PC-9 (cell line): ENCODE measurements around the gene CCT3. TPM values are rescaled to one million over a fixed set of nuclear protein-coding genes. Genes with fewer than 3 reads are reported as not detected.

Experiments
- BruUV-seq: library from RNA; stranded (reverse); fragments of 400-500 nt; replicated peaks from 2 replicates; lab custom pipeline; 2021; lab: Mats Ljungman, UMichigan
- CTCF ChIA-PET: fragments of 300-600 bp; sonication (Branson Sonifier 250); formaldehyde crosslinking; loops from one replicate; lab custom pipeline; 2022; ENCODE audit warnings: antibody characterized with exemption; lab: Charles Lee
- POLR2A ChIA-PET: fragments of 300-600 bp; sonication (Branson Sonifier 250); formaldehyde crosslinking; loops from one replicate; lab custom pipeline; 2022; ENCODE audit warnings: antibody characterized with exemption; ENCODE audit not compliant: unreplicated experiment; lab: Charles Lee
- DNase-seq, 2 experiments: peaks; one replicate each; pipeline versions ENCODE4 v3.0.0 to v3.0.0-alpha.2; 2015 to 2022; ENCODE audit warnings: mixed read lengths in 1 of 2
- H2AFZ ChIP-seq: fragments of 200-600 bp; sonication (generic); 2 replicates; pipeline ENCODE4 v1.8.1; 2017; ENCODE audit warnings: antibody characterized with exemption
- H3F3A ChIP-seq: fragments of 200-600 bp; sonication (generic); 2 replicates; pipeline ENCODE4 v1.8.1; 2017; ENCODE audit warnings: antibody characterized with exemption, mild to moderate bottlenecking, low read depth; ENCODE audit not compliant: insufficient read depth
- H3K27ac ChIP-seq: fragments of 200-600 bp; sonication (generic); 2 replicates; pipeline ENCODE4 v1.6.1; 2016; ENCODE audit warnings: mixed run types
- H3K27me3 ChIP-seq: fragments of 200-600 bp; sonication (generic); 2 replicates; pipeline ENCODE4 v1.6.1; 2016; ENCODE audit warnings: low read depth, mixed run types; ENCODE audit not compliant: insufficient read depth
- H3K36me3 ChIP-seq: fragments of 200-600 bp; sonication (generic); 2 replicates; pipeline ENCODE4 v1.6.1; 2016; ENCODE audit warnings: low read depth, mixed run types
- H3K4me1 ChIP-seq: fragments of 200-600 bp; sonication (generic); replicated peaks from 2 replicates; pipeline ENCODE4 v1.6.1; 2016; ENCODE audit warnings: mixed run types; ENCODE audit not compliant: insufficient read depth
- H3K4me2 ChIP-seq: fragments of 200-600 bp; sonication (generic); 2 replicates; pipeline ENCODE4 v1.6.1; 2017; ENCODE audit warnings: mixed run types
- H3K4me3 ChIP-seq: fragments of 200-600 bp; sonication (generic); 2 replicates; pipeline ENCODE4 v1.6.1; 2016; ENCODE audit warnings: mixed run types
- H3K79me2 ChIP-seq: fragments of 200-600 bp; sonication (generic); 2 replicates; pipeline ENCODE4 v1.6.1; 2017; ENCODE audit warnings: low read depth, mixed run types
- H3K9me2 ChIP-seq: fragments of 200-600 bp; sonication (generic); 2 replicates; pipeline ENCODE4 v1.8.1; 2017; ENCODE audit warnings: mild to moderate bottlenecking; ENCODE audit not compliant: insufficient read depth
- H3K9me3 ChIP-seq: fragments of 200-600 bp; sonication (generic); 2 replicates; pipeline ENCODE4 v1.8.1; 2016; ENCODE audit warnings: low read depth; ENCODE audit not compliant: insufficient read depth
- H4K20me1 ChIP-seq: fragments of 200-600 bp; sonication (generic); 2 replicates; pipeline ENCODE4 v1.8.1; 2017; ENCODE audit not compliant: insufficient read depth
- EZH2 ChIP-seq: fragments of 200-600 bp; sonication (generic); IDR thresholded peaks from 2 replicates; pipeline ENCODE4 v1.8.0; 2017; ENCODE audit warnings: antibody characterized with exemption, low read depth
- intact Hi-C: fragments of 100-400 bp; cut with micrococcal nuclease; formaldehyde crosslinking; loops from one replicate; pipeline ENCODE4 v1.10.0; 2022; ENCODE audit not compliant: unreplicated experiment
- total RNA-seq: library from RNA; stranded (reverse); gene quantifications from 2 replicates; pipeline ENCODE4 v1.2.3, GENCODE V29; 2021
- TF ChIP-seq, protein P1 (sequence below): fragments of 200-600 bp; sonication (generic); conservative IDR thresholded peaks from 2 replicates; pipeline ENCODE4 v1.6.1; 2017; ENCODE audit warnings: mixed run types, antibody characterized with exemption, mild to moderate bottlenecking, moderate library complexity

The CCT3 gene
- total RNA-seq, 1 experiment from 2014 or later = 317 TPM

- Histone ChIP-seq H3K4me3 (no peak overlapping the region), H3K9me3 (no peaks in the 10 kb centered on the region), H3F3A (peaks cover 7% of the 10 kb centered on the region; the same call in 1 of the 2 replicates), H2AFZ (no peak overlapping the region), H3K36me3 (no peaks in the 10 kb centered on the region), H3K4me2 (no peak overlapping the region), H3K27ac (no peak overlapping the region), H3K4me1 (peaks cover 8% of the 10 kb centered on the region), H3K9me2 (no peaks in the 10 kb centered on the region), H3K79me2 (no peaks in the 10 kb centered on the region), H4K20me1 (no peaks in the 10 kb centered on the region), H3K27me3 (no peaks in the 10 kb centered on the region)
- ChIA-PET CTCF (no interaction called here), POLR2A (no interaction called here)
- TF ChIP-seq EZH2 = no peak
- TF ChIP-seq, protein P1, sequence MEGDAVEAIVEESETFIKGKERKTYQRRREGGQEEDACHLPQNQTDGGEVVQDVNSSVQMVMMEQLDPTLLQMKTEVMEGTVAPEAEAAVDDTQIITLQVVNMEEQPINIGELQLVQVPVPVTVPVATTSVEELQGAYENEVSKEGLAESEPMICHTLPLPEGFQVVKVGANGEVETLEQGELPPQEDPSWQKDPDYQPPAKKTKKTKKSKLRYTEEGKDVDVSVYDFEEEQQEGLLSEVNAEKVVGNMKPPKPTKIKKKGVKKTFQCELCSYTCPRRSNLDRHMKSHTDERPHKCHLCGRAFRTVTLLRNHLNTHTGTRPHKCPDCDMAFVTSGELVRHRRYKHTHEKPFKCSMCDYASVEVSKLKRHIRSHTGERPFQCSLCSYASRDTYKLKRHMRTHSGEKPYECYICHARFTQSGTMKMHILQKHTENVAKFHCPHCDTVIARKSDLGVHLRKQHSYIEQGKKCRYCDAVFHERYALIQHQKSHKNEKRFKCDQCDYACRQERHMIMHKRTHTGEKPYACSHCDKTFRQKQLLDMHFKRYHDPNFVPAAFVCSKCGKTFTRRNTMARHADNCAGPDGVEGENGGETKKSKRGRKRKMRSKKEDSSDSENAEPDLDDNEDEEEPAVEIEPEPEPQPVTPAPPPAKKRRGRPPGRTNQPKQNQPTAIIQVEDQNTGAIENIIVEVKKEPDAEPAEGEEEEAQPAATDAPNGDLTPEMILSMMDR = no peak
- BruUV-seq = no TSS peak
- intact Hi-C loops = no loop called here
- DNase-seq = no peak
These were observed 44.5 kb upstream of the CCT3 start for GRCh38 chr1:156382561-156382960.

- Histone ChIP-seq H3K4me3 (no peak overlapping the region), H3K9me3 (no peaks in the 10 kb centered on the region), H2AFZ (no peak overlapping the region), H3K79me2 (no peaks in the 10 kb centered on the region), H3K36me3 (no peaks in the 10 kb centered on the region), H3K4me2 (no peak overlapping the region), H4K20me1 (no peaks in the 10 kb centered on the region), H3F3A (peaks cover 11% of the 10 kb centered on the region; the same call in 1 of the 2 replicates), H3K4me1 (peaks cover 21% of the 10 kb centered on the region), H3K9me2 (no peaks in the 10 kb centered on the region), H3K27ac (no peak overlapping the region), H3K27me3 (no peaks in the 10 kb centered on the region)
- CTCF ChIA-PET = interaction anchor here (0.6 to 1.2 kb wide), 2 partner anchors 13 to 24 kb away, joined by 3 to 10 read pairs; no protein-coding TSS in a partner anchor
- DNase-seq = no peak
- intact Hi-C loops = loop anchor here (2.0 kb wide), 1 partner anchor 23 kb away; no protein-coding TSS in a partner anchor
- no TSS peak for BruUV-seq
- TF ChIP-seq EZH2 = no peak
- TF ChIP-seq, protein P1 = no peak
- POLR2A ChIA-PET = no interaction called here
These were observed 41.5 kb upstream of the CCT3 start for GRCh38 chr1:156379420-156380165.

DNA sequence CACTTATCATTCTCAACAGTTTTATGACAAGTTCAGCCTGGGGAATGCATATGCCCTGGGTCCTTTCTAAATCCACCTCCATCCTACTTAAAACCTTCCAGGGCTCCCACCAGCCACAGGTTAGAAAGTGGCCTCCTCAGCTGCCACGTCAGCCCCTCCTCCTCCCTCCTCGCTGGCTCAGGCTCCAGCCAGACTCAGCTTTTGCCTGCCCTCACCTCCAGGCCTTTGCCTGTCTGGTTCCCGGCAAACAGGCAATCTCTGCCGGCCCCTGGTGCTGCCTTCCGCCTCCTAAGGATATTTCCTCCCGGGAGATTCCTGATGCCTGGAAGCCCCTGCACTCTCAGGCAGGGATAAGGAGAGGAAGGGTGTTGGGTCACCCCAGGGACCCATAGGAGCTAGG lies 40.5 kb upstream of the CCT3 start:
- Histone ChIP-seq H3K27ac (no peak overlapping the region), H3K4me2 (no peak overlapping the region), H3K36me3 (no peaks in the 10 kb centered on the region), H3F3A (peaks cover 11% of the 10 kb centered on the region; the same call in 1 of the 2 replicates), H2AFZ (no peak overlapping the region), H3K4me3 (no peak overlapping the region), H4K20me1 (no peaks in the 10 kb centered on the region), H3K27me3 (no peaks in the 10 kb centered on the region), H3K79me2 (no peaks in the 10 kb centered on the region), H3K9me2 (no peaks in the 10 kb centered on the region), H3K9me3 (no peaks in the 10 kb centered on the region), H3K4me1 (peaks cover 21% of the 10 kb centered on the region)
- no peak for DNase-seq
- ChIA-PET CTCF (no interaction called here), POLR2A (no interaction called here)
- BruUV-seq = no TSS peak
- no peak for TF ChIP-seq EZH2
- TF ChIP-seq, protein P1 = no peak
- intact Hi-C loops = loop anchor here (2.0 kb wide), 1 partner anchor 22 kb away; no protein-coding TSS in a partner anchor
